ENCODE results near the gene FOXJ2.
"Not testable (repeated sequence)": the region's sequence is repeated elsewhere in the genome, so short reads cannot be mapped to it uniquely, and the experiment has no call there.

DNA sequence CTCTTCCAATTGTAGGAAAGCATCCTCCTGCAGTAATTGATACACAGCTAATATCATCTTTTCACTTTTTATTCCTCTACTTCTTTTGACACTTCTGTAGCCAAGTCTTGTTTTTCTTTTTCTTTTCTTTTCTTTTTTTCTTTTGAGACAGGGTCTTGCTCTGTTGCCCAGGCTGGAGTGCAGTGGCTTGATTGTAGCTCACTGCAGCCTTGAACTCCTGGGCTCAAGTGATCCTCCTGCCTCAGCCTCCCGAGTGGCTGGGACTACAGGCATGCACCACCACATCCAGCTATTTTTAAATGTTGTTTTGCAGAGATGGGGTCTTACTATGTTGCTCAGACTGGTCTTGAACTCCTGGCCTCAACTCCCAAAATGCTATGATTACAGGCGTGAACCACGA, 39.3 kb downstream of the FOXJ2 start:
- TF ChIP-seq, protein P1, sequence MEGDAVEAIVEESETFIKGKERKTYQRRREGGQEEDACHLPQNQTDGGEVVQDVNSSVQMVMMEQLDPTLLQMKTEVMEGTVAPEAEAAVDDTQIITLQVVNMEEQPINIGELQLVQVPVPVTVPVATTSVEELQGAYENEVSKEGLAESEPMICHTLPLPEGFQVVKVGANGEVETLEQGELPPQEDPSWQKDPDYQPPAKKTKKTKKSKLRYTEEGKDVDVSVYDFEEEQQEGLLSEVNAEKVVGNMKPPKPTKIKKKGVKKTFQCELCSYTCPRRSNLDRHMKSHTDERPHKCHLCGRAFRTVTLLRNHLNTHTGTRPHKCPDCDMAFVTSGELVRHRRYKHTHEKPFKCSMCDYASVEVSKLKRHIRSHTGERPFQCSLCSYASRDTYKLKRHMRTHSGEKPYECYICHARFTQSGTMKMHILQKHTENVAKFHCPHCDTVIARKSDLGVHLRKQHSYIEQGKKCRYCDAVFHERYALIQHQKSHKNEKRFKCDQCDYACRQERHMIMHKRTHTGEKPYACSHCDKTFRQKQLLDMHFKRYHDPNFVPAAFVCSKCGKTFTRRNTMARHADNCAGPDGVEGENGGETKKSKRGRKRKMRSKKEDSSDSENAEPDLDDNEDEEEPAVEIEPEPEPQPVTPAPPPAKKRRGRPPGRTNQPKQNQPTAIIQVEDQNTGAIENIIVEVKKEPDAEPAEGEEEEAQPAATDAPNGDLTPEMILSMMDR (IDR thresholded peaks at IDR 0.05), result not testable (repeated sequence)
- TF ChIP-seq POLR2AphosphoS5 (IDR thresholded peaks at IDR 0.05), result not testable (repeated sequence)

Data from transverse colon (tissue), 4 donors.